Bronchial epithelial cell (primary cell): ENCODE data around the gene GPT2. TPM values are rescaled to one million over a fixed set of nuclear protein-coding genes. Genes with fewer than 3 reads are reported as not detected.

Experiments used
- DNase-seq: peaks from one replicate; pipeline ENCODE4 v3.0.0-alpha.2; 2010; ENCODE audit warnings: low read depth
- FAIRE-seq: peaks from 2 replicates; lab custom pipeline; 2011; peaks lifted over from hg19 to GRCh38; lab: Jason Lieb, UNC
- H3K27me3 ChIP-seq: 2 replicates; pipeline ENCODE4 v1.5.1; 2011; ENCODE audit warnings: low read length; ENCODE audit not compliant: control insufficient read depth, insufficient read depth
- H3K36me3 ChIP-seq: 2 replicates; pipeline ENCODE4 v1.5.1; 2011; ENCODE audit warnings: low read length; ENCODE audit not compliant: control insufficient read depth, insufficient read depth
- H3K4me3 ChIP-seq: 2 replicates; pipeline ENCODE4 v1.5.1; 2011; ENCODE audit warnings: mild to moderate bottlenecking, low read depth, low read length, control low read depth
- CTCF ChIP-seq: IDR thresholded peaks from 2 replicates; pipeline ENCODE4 v1.5.1; 2011; ENCODE audit warnings: mild to moderate bottlenecking, moderate library complexity, low read length, control low read depth, inconsistent platforms; ENCODE audit not compliant: insufficient read depth, severe bottlenecking
- total RNA-seq: library from RNA; depleted of rRNA; stranded (reverse); fragments of >200 nt; gene quantifications from 2 replicates; pipeline ENCODE4 v1.2.1, GENCODE V29; 2014

GPT2 gene
- total RNA-seq, 1 donor from 2014 or later = 41.3 TPM

DNA sequence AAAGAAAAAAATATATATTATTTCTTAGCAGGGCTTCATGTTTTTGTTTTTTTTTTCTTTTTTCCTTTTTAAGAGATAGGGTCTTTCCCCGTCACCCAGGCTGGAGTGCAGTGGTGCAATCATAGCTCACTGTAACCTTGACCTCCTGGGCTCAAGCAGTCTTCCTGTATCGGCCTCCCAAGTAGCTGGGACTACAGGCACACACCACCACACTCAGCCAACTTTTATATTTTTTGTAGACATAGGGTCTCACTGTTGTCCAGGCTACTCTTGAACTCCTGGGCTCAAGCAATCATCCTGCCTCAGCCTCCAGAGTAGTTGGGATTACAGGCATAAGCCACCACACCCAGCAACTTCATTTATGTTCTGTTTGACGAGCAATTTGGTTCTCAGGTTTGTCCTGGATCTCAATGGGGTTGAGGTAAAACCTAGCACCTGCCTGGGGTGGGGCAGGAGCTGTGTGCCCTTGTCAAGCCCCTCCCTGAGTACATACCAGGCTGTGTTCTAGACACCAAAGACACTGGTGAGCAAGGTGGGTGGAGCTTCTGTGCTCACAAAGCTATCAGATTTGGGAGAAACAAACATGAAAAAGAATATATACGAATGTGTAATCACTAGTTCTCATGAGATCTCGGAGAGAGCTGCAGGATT, 19.2 kb downstream of the GPT2 start:
- no peak for TF ChIP-seq CTCF
- no peak for DNase-seq
- H3K27me3 ChIP-seq = no peaks in the 10 kb centered on the region
- no peak for FAIRE-seq
- H3K36me3 ChIP-seq = peaks cover 46% of the 10 kb centered on the region
- H3K4me3 ChIP-seq = no peak overlapping the region

- no peak for TF ChIP-seq CTCF
- Histone ChIP-seq H3K36me3 (peaks cover 46% of the 10 kb centered on the region), H3K4me3 (no peak overlapping the region), H3K27me3 (no peaks in the 10 kb centered on the region)
- DNase-seq (no peak), FAIRE-seq (no peak)
Observed at GRCh38 chr16:46904471-46904870, 20.3 kb downstream of the GPT2 start.

DNA sequence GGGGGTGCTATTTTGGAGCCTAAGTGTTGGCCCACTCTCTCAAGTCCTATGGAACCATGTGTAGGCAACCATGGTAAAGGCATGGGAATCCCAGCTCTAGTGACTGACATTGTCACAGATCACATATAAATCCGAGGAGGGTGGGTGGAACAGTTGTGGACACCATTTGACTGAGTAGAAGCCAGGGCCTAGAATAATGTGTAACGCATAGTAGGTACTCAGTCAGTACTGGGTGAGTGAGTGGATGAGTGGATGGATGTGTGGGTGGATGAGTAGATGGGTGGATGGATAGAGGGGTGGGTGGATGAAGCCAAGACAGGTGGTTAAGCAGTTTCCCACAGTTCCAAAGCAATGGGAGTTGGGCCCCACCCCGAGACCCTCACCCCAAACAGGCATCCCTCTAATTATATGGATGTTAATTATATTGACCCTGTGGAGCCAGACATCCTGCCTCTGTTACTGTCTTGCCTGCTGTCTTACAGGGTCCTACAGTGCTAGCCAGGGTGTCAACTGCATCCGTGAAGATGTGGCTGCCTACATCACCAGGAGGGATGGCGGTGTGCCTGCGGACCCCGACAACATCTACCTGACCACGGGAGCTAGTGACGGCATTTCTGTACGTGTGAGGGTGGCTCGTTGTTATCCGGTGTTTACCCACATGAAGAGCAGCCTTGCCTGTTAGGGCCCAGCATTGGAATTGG, 22.3 kb downstream of the GPT2 start:
- no peak overlapping the region for H3K4me3 ChIP-seq
- peak; percentile 60 for FAIRE-seq
- DNase-seq = no peak
- peaks cover 44% of the 10 kb centered on the region for H3K36me3 ChIP-seq
- no peaks in the 10 kb centered on the region for H3K27me3 ChIP-seq
- TF ChIP-seq CTCF = no peak

DNA sequence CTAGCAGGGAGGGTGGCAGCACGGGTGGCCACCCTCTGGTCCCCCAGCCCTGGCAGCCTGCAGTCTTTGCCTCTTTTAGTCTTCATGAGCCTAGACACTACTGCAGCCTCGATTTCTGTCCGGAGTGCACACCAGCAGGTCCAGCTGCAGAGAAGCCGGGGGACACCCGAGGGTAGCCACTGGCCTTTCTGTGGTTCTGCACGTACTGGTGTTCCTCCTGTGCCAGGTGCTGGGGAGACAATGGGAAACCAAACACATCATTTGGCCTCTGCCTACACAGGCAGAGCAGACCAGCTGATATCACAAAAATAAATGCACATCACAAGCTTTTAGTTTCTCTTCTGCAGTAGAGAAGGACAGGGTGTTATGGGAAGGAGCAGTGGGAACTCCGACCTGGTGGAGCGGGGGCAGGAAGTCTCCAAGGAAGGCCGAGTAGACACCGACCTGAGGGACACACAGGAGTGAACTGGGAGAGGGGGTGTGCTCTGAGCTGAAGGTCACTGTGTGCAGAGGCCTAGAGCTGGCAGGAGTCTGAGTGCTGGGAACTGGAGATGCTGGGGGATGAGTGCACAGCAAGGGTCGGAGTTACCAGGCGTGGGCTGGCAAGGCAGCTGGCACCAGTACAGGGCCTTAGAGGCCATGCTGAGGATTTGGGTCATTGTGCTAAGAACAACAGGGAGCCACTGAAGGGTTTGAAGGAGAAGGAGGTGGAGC, 23.1 kb downstream of the GPT2 start:
- FAIRE-seq (peak; percentile 76), DNase-seq (no peak)
- no peak for TF ChIP-seq CTCF
- H3K27me3 ChIP-seq = no peaks in the 10 kb centered on the region
- H3K4me3 ChIP-seq = no peak overlapping the region
- peaks cover 42% of the 10 kb centered on the region for H3K36me3 ChIP-seq

DNA sequence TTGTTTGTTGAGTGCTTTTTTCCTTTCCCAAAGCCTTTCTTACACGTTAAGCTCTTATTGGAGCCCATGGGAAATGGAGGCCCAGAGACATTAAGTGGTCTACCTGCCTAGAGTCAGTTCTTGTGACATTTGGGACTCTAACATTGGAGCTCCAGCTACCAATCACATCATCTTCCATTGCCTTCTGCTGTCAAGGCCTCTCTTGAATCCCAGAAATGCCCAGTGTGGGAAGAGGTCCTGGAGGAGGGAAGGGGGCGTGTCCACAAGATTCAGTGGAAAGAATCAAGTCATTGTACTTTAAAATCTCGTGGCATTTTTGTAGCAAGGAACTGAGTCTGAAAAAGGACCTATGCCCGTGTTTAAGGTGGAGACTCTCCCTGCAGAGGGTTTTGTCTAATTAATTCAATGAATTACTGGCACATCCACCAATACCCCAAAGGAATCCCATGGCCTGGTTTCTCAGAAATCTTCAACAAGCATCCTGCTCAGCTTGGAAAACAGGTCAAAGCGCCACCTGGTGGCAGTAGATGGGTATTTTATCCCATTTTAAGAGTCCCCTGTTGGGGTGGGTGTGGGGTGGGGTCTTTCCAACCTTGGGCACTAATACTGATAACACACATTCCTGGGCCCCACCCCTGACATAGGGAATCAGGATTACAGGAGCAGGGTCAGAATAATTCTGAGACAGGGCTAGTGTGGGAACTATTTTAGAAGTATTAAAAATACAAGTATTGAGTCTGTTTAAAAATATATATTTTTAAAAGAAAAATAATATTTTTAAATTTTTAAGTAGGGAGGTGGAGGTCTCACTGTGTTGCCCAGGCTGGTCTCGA, 24.6 kb downstream of the GPT2 start:
- DNase-seq (peak; percentile 49), FAIRE-seq (no peak)
- Histone ChIP-seq H3K27me3 (no peaks in the 10 kb centered on the region), H3K36me3 (peaks cover 46% of the 10 kb centered on the region), H3K4me3 (no peak overlapping the region)
- TF ChIP-seq CTCF = peak; percentile 57
